ENCODE data around the gene PYM1. TPM values are rescaled to one million over a fixed set of nuclear protein-coding genes. Genes with fewer than 3 reads are reported as not detected.

Gene PYM1
- total RNA-seq, 4 donors from 2014 or later = 8.2 to 26.8 (median 21.9) TPM

- Histone ChIP-seq H3K27me3 (no peaks in the 10 kb centered on the region), H3K9me3 (no peaks in the 10 kb centered on the region), H3K36me3 (no peaks in the 10 kb centered on the region), H3K4me3 (no peak overlapping the region), H3K4me1 (peaks cover 4% of the 10 kb centered on the region in 2 donors), H3K27ac (peak overlapping the region in 1 of 2 donors; percentile 91)
- TF ChIP-seq CTCF (IDR thresholded peaks at IDR 0.05) (no peak), POLR2A (IDR thresholded peaks at IDR 0.05) (no peak)
- intact Hi-C loops (cut with DNase I; ENCODE audit: low total_unique reads) = loop anchor here (5.0 kb wide), 1 partner anchor 107 kb away; the partner anchor contains the start of gene DNAJC14
- no peak for DNase-seq
These were observed 6.4 kb upstream of the PYM1 start for GRCh38 chr12:55933799-55934742.

DNA sequence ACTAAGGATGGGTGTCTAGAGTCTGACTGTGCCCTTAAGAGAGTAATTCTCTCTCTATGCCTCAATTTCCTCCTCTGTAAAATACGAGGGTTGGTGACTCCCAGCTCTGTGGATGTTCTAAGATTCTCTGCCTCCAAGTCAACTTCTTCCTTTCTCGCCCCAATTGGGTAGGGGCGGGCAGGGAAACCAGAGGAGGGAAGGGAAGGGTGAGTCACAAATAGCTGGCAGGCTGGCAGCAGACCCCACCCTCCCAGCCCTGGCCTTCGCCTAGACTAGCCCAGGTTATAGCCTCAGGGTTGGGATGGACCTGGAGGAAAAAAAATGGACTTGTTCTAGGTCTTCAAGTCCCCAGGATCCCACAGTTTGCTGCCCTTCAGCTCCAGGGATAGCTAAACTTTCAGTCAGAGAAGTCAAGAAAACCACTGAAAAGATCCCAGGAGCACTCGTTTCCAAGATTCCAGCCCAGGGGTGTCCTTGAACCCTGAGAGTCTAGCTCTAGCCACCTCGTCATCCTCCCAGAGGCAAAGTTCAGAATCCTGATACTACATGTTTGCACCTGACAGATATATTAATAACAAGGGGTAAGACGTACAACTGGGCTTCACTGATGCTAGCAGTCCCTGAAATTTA, 5.6 kb upstream of the PYM1 start:
- peak in 1 of 2 donors; percentile 31 for DNase-seq
- Histone ChIP-seq H3K4me3 (no peak overlapping the region), H3K27me3 (no peaks in the 10 kb centered on the region), H3K4me1 (peaks cover 4 to 7% of the 10 kb centered on the region in 2 donors), H3K9me3 (no peaks in the 10 kb centered on the region), H3K27ac (peak overlapping the region; percentile 19 to 91), H3K36me3 (no peaks in the 10 kb centered on the region)
- intact Hi-C loops (cut with DNase I; ENCODE audit: low total_unique reads) = loop anchor here (5.0 kb wide), 1 partner anchor 106 kb away; the partner anchor contains the start of gene DNAJC14
- TF ChIP-seq CTCF (IDR thresholded peaks at IDR 0.05) (no peak), POLR2A (IDR thresholded peaks at IDR 0.05) (no peak)

GRCh38 chr12:55932551-55932910, 4.8 kb upstream of the PYM1 start:
- intact Hi-C loops (cut with DNase I; ENCODE audit: low total_unique reads) = loop anchor here (5.0 kb wide), 1 partner anchor 105 kb away; the partner anchor contains the start of gene DNAJC14
- peak overlapping the region; percentile 83 to 91 for H3K27ac ChIP-seq
- H3K9me3 ChIP-seq = no peaks in the 10 kb centered on the region
- TF ChIP-seq POLR2A (IDR thresholded peaks at IDR 0.05) (no peak), CTCF (IDR thresholded peaks at IDR 0.05) (no peak)
- no peaks in the 10 kb centered on the region for H3K27me3 ChIP-seq
- peaks cover 4 to 7% of the 10 kb centered on the region in 2 donors for H3K4me1 ChIP-seq
- no peaks in the 10 kb centered on the region for H3K36me3 ChIP-seq
- DNase-seq = no peak
- peak overlapping the region; percentile 77 to 79 for H3K4me3 ChIP-seq

DNA sequence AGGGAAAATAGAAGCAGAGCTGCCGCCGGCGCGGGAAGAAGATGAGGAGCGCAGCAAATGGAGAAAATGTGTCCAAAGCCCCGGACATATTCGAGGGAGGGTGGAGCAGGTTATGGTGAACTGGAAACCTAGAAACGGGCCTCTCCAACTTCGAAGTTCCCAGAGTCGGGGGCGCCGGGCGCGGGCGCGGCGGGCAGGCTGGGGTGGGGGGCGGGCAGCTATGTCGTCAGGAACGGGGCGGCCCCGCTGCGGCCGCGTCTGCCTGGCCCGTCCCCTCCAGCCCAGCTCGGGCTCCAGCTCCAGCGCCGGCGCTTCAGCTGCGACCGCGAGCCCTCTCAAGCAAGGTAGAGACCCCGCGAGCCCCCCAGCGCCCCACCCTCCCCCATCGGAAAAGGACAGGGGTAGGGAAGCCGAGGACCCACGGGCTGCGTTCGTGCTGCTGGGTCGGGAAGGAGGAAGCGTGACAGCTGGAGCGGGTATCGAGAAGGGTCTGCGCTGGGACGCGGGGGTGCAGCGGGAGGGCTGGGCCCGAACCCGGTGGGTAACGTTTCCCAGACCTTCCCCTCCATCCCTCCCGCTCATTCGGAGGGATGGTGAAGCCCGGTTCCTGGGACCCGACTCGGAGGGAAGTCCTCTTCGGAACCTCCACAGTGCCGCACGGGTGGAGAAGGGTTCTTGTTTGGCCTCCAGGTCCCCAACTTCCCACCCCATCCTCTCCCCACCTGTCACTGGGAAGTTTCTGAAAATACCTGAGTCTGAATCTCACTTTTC, 4.3 kb upstream of the PYM1 start:
- peak; percentile 62 to 65 for DNase-seq
- intact Hi-C loops (cut with DNase I; ENCODE audit: low total_unique reads) = loop anchor here (5.0 kb wide), 1 partner anchor 105 kb away; the partner anchor contains the start of gene DNAJC14

More for the DNA sequence above, 4.3 kb upstream of the PYM1 start:
- Histone ChIP-seq H3K27ac (peak overlapping the region; percentile 83 to 91), H3K27me3 (no peaks in the 10 kb centered on the region), H3K4me1 (peaks cover 4 to 7% of the 10 kb centered on the region in 2 donors), H3K36me3 (no peaks in the 10 kb centered on the region), H3K9me3 (no peaks in the 10 kb centered on the region), H3K4me3 (peak overlapping the region; percentile 77 to 79)
- peak; percentile 26 to 50 for TF ChIP-seq POLR2A (IDR thresholded peaks at IDR 0.05)
- TF ChIP-seq CTCF (IDR thresholded peaks at IDR 0.05) = no peak
